GM18526 (cell line): ENCODE results near the gene MPG.

Experiments used
- POLR2A ChIP-seq: IDR thresholded peaks from 3 replicates; pipeline ENCODE4 v1.6.1; 2011; ENCODE audit not compliant: insufficient read length; ENCODE audit errors: extremely low read depth

The MPG gene

DNA sequence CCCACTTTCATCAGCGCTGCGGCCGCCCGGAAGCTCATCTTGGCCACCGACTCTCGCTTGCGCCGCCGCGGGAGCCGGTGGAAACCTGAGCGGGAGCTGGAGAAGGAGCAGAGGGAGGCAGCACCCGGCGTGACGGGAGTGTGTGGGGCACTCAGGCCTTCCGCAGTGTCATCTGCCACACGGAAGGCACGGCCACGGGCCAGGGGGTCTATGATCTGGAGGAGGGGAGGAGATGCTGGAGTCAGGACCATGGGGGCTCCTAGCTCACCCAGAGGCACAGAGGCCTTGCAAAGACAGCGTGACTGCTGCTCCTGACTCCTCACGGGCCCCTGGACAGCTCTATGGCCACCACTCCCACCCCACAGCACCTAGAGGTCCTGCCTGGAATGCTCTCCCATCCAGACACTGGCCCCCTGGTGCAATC is 15.0 kb upstream of the MPG start:
- TF ChIP-seq POLR2A = no peak

DNA sequence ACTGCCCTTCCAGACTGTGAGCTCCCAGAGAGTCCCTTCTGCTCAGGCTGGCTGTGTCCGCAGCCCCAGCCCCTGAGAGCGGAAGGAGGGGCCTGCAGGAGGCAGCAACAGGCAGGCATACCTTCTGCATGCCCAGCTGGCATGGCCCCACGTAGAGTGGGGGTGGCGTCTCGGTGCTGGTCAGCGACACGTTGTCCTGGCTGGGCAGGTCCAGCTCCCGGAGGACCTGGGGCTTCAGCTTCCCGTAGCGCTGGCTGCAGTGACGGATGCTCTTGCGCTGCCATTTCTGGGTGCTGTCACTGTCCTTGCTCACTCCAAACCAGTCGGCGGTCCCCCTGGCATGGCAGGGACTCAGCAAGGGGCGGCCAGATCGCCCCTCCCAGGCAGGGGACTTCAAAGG is 14.6 kb upstream of the MPG start:
- no peak for TF ChIP-seq POLR2A

DNA sequence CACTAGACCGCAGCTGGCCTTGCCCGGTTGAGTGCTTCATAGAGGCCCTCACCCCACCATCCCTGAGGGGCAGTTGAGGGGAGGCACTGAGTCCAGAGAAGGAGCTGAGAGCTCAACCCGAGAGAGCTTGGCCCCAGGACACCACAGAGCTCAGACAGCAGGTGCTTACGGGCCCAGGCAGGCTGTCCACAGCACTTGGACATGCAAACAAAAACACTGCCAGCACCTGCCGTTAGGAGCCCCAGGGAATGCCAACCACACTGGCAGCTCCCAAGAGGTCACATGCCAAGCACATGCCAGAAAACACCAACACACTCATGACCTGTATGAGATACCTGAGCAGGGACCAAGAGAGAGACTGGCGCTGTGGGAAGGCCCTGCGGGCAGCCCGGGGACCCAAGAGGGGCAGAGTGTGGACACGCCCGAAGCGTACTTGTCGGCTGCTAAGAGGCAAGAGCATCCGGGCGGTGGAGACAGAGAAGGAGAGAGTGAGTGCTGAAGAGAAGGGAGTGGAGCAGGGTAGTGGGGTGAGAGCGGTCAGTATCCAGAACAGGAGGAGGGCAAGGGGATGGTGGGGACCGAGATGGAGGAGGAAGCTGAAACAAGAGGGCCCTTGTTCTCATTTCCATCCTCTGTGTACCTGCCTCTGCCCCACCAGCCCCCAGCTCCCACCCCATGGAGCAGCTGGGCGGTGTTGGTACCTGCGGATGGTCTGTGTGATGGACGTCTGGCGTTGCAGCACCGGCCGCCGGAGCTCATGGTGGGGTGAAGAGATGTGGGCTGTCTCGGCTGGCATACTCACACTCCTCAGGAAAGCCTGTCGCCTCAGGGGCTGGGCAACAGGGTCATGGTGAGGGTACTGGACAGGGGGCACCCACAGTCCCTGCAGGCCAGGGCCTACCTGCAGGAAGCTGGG is 13.8 kb upstream of the MPG start:
- TF ChIP-seq POLR2A = no peak

DNA sequence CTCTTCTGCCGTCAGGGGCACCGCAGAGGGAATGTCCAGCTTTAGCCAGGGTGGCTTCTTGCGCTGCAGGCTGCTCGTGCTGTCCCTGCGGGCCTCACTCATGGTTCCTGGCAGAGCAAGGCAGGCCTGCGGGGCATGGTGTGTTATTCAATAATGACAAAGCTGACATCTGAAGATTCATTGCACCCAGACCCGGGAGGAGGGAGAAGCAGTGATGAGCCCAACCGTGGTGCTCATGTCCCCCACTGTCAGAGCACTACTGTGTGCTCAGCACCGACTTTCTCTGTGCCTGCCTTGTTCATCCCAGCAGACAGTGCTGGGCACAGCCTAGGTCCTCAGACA is 13.1 kb upstream of the MPG start:
- TF ChIP-seq POLR2A = no peak

DNA sequence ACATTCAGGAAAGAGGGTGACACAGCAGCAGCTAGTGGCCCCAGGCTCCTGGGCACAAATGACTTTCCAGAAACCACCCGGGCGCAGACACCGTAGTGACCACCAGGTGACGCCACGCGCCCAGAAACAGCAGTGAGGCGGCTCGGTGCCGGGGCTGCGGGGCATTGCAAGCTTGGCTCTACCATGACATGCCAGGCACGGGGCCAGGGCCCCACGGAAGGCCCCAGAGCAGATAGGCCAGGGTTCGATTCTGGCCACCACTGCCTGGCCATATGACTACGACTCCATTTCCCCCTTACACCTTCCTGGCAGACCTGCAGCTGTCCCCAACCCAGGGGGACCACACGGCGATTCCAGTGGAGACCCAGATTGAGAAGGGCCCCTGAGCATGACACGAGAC is 12.3 kb upstream of the MPG start:
- TF ChIP-seq POLR2A = no peak

DNA sequence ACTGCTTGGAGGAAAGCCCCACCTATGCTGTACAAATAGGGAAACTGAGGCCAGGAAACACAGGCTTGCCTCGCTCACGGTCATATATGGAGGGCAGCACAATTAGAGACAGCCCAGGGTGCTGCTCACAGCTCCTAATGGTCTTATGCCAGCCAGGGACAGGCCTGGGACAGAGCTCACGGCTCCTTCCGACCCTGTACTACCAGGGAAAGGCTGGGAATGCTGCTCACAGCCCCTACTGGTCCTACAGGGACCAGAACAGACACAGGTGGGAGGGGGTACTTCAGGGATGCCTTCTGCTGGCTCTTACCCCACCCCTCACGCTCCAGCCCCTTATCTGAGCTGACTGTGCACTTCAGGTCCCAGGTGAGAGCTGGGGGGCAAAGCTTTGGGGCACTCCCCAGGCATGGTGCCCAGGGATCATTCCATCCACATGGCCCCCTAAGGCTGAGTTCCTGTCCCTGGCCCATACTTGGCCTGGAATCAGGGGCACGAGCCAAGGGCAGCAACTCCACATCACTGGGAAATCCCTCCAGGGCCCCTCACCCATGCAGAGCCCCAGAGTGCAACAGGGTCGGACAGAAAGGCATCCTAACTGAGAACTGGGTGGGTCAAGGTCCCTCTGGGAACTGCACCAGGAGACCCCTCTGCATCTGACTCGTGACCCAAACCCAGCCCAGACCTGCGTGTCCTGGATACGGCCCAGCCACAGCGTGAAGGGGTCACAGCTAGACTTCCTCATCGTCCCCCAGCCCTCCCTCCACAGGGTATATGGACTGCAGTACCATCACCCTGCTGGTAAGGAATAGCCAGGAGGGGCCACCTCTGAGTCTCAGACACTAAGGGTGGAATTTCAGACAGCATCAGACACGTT is 11.5 kb upstream of the MPG start:
- TF ChIP-seq POLR2A = no peak

DNA sequence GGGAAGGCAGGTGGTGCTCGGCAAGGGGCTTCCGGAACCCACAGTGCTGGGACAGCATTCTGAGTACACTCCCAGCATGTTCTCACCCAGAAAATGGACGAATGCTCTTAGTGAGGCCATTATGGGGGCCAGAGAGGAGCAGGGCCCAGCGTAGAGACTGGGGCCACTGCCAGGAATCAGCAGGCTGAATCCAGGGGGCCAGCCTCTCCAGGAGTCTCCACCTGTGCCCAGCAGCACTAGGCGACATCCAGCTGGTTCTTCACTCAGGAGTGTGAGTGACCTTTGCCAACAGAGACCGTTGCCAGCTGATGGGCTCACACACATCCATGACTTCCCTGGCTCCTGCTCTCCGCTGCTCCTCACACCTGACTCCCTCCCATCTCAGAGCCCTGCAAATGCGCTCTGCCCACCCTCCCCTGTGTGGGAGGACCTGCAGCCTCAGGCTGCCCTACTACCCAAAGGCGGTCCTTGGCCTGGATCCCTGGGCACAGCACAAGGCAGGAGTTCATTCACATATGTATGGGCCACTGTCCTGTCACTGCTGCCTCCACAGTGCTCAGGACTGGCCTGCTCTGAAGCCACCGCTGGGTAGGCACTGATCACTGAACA is 10.7 kb upstream of the MPG start:
- no peak for TF ChIP-seq POLR2A

DNA sequence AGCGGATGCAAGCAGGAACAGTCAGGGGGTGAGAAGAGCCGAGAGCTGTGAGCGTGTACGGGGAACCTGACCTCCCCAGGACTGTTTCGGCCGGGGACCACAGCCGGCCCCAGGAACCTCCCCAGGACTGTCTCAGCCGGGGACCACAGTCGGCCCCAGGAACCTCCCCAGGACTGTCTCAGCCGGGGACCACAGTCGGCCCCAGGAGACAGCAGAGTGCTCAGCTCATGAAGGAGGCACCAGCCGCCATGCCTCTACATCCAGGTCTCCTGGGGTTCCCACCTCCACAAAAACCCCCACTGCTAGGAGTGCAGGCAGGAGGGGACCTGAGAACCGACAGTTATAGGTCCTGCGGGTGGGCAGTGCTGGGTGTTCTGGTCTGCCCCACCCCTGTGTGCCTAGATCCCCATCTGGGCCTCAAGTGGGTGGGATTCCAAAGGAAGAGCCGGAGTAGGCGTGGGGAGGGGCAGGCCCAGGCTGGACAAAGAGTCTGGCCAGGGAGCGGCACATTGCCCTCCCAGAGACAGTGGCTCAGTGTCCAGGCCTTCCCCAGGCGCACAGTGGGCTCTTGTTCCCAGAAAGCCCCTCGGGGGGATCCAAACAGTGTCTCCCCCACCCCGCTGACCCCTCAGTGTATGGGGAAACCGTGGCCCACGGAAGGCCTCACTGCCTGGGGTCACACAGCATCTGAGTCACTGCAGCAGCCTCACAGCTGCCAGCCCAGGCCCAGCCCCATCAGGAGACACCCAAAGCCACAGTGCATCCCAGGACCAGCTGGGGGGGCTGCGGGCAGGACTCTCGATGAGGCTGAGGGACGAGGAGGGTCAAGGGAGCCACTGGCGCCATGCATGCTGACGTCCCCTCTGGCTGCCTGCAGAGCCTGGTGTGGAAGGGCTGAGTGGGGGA is 9.9 kb upstream of the MPG start:
- no peak for TF ChIP-seq POLR2A

DNA sequence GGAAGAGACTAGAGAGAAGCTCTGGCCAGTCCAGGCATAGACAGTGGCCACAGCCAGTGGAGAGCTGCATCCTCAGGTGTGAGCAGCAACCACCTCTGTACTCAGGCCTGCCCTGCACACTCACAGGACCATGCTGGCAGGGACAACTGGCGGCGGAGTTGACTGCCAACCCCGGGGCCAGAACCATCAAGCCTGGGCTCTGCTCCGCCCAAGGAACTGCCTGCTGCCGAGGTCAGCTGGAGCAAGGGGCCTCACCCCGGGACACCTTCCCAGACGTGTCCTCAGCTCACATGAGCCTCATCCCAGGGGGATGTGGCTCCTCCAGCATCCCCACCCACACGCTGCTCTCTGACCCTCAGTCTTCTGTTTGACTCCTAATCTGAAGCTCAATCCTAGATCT is 8.8 kb upstream of the MPG start:
- TF ChIP-seq POLR2A = no peak

DNA sequence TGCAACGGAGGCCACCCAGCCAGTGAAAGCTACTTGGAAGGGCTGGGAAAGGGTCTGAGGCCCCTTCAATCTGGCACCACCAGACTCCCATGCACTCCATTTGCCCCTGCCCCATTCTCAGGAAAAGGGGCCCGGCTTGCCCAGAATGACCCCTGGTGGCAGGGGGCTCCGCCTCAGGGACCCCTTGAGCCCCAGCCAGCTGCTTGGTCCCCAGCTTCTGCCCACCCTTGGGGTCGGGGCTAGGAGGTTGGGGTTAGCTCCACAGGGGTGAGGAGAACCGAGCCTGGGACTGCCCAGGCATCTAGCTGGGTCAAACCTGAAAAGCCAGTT is 6.8 kb upstream of the MPG start:
- no peak for TF ChIP-seq POLR2A

DNA sequence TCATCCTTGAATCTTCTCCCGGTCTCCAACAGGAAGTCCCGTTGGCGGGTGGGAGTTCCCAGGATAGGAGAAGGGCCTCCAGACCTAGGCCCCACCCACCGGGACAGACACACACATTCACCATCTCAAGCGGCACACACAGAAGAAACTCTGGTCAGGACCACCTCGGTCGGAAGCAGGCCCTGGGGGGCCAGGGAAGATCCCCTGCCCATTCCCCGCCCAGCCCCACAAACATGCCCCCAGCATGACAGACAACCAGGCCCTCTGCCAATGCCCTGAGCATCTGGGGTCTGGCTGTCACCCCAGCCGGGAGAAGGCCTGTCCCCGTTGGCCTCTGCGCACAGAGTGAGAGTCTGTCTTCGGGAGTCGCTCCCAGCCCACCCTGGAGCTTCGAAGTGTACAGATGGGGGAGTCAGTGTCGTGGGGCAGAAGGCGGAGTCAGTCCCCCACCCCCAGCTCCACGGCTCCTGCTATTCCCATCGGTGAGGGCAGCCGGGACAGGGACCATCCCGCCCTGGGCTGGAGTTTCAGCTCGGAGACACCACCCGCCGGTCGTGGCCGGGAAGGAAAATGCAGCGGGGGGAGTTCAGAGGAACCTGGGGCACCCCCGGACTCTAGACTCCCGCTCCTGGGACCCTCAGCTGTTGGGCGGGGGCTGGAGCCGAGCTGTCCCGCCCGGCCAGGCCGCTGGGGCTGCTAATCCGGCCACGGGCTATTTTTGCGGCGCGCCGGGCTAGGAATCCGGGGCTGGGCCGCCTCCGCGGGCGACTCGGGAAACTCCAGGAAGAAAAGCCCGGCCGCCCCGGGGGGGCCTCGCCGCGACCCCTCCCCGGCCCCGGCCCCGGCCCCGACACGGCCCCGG is 6.3 kb upstream of the MPG start:
- no peak for TF ChIP-seq POLR2A

DNA sequence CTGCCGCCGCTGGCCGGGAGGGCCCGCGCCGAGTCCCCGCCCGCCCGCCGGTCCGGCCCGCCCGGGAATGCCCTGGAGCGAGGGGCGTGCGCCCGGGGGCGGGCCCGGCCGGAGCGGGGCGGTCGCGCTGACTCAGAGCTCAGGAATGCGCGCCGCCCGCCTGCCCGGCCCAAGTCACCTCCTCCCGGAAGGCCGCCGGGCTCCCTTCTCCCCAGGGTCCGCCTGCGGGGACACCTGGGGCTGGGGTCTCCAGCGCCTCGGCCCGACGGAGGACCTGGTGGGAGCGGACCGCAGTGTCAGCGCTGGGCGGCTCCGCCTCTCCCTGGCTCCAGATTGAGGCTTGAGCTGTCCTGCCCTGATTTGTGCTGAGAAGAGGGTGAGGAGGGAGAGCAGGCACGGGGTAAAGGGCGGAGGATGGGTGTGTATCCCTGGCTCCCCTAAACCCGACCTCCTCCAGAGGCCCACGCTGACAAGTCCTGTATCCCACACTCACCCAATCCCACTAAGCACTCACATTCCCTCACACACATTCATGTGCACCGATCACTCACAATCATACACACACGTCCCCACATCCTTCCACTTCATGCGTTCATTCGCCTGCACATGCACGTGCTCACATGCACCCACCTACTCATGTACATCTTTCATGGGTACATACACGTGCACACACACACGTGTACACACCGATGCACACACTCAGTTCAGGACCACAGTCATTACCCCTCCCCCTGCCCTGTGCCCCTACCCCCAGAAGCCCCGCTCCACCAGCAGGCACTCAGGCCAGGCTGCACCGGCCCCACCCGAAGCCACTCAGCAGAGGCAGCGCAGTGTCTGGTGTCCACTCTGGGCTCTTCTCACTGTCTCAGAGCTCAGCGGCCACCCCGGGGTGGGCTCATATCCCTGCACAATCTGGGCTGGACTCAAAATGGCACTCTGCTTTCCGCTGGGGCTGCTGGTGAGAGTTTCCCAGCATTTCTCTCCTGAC is 5.2 kb upstream of the MPG start, which contains the start of gene RHBDF1:
RHBDF1 (minus strand) TSS at position 71 of the 988 bp plus-strand sequence. CDS start 7,616 bp downstream, outside the sequence.
- TF ChIP-seq POLR2A = no peak

DNA sequence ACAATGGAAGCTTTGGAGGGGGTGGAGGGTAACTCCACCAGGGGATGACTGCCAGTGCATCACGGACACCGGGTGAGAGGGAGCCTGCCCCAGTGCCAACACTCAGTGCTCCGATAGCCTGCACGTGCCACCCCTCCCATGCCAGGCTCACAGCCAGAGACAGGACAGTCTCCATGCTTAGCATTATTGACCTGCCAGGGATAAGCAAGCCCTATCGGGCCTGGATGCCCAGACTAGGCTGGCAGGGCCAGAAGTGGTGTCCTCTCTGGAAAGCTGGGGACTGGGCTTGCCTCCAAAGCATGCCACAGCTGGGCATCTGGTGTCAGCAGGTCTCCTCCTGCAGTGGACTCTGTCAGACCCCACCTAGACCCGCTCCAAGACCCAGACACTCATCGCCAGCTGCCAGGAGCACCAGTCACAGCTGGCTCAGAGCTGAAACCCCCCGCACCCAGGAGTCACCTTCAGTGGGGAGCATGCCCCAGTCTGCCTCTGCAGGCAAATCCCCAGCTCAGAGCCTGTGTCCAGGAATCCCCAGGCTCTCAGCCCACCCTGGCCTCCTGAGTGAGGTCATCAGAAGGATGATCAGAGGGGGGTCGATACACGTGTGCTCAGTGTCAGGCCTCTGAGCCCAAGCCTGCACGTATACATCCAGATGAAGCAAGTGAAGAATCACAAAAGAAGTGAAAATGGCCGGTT is 3.8 kb upstream of the MPG start:
- no peak for TF ChIP-seq POLR2A
